CD4-positive, alpha-beta T cell treated with Interleukin-6 for 4 hours (primary cell): Measurements from ENCODE around the gene MDM4.
A peak's percentile ranks its signal among the peaks of the same experiment; 100 is the strongest.

Source experiments
- DNase-seq: peaks from one replicate; pipeline ENCODE4 v3.0.0-alpha.2; 2020; ENCODE audit warnings: mixed read lengths

The MDM4 gene

GRCh38 chr1:204583909-204584632 lies 67.9 kb downstream of the MDM4 start:
- peak; percentile 17 for DNase-seq

GRCh38 chr1:204584699-204585372 lies 68.6 kb downstream of the MDM4 start:
- DNase-seq = peak; percentile 54

GRCh38 chr1:204587621-204588020 lies 71.4 kb downstream of the MDM4 start:
- no peak for DNase-seq

GRCh38 chr1:204588826-204589225 lies 72.6 kb downstream of the MDM4 start:
- DNase-seq = no peak

GRCh38 chr1:204589409-204590038 lies 73.3 kb downstream of the MDM4 start:
- no peak for DNase-seq

- DNase-seq = no peak
These were observed 75.4 kb downstream of the MDM4 start for GRCh38 chr1:204591473-204592090.

GRCh38 chr1:204592246-204592948 lies 76.2 kb downstream of the MDM4 start:
- no peak for DNase-seq

GRCh38 chr1:204598319-204598969 lies 82.2 kb downstream of the MDM4 start:
- DNase-seq = no peak

GRCh38 chr1:204599098-204599497 lies 82.9 kb downstream of the MDM4 start:
- no peak for DNase-seq

- DNase-seq = no peak
These were observed 83.4 kb downstream of the MDM4 start for GRCh38 chr1:204599596-204599995.

GRCh38 chr1:204600203-204600602 lies 84.0 kb downstream of the MDM4 start:
- DNase-seq = no peak

- no peak for DNase-seq
These were observed 84.8 kb downstream of the MDM4 start for GRCh38 chr1:204600968-204601367.

- DNase-seq = no peak
These were observed 85.9 kb downstream of the MDM4 start for GRCh38 chr1:204602111-204602579.

- no peak for DNase-seq
These were observed 86.8 kb downstream of the MDM4 start for GRCh38 chr1:204602871-204603542.

- DNase-seq = no peak
These were observed 89.6 kb downstream of the MDM4 start for GRCh38 chr1:204605791-204606190.
